MCF 10A (cell line): Measurements from ENCODE around the gene LDLRAD4. TPM values are rescaled to one million over a fixed set of nuclear protein-coding genes. Genes with fewer than 3 reads are reported as not detected.

Experiments
- BruUV-seq: library from RNA; stranded (reverse); fragments of 400-500 nt; replicated peaks from 2 replicates; lab custom pipeline; 2021; lab: Mats Ljungman, UMichigan
- CTCF ChIA-PET: fragments of 300-600 bp; sonication (Branson Sonifier 250); formaldehyde crosslinking; extraction: SDS; loops from one replicate; lab custom pipeline; 2021; ENCODE audit warnings: antibody characterized with exemption, inconsistent platforms; lab: Yijun Ruan, JAX
- POLR2A ChIA-PET: fragments of 300-600, 350-650 bp; sonication (Branson Sonifier 250); formaldehyde crosslinking; extraction: SDS; loops from one replicate; lab custom pipeline; 2020; ENCODE audit warnings: antibody characterized with exemption, inconsistent platforms; lab: Yijun Ruan, JAX
- DNase-seq: peaks from one replicate; pipeline ENCODE4 v3.0.0-alpha.2; 2018; ENCODE audit not compliant: unreplicated experiment
- H3K27ac Mint-ChIP-seq: one replicate; pipeline ENCODE4 v1.8.0; 2022; ENCODE audit warnings: mild to moderate bottlenecking, low read depth, mixed read lengths; ENCODE audit not compliant: unreplicated experiment
- H3K27me3 Mint-ChIP-seq: one replicate; pipeline ENCODE4 v1.8.0; 2022; ENCODE audit warnings: mixed read lengths; ENCODE audit not compliant: insufficient read depth, unreplicated experiment
- H3K36me3 Mint-ChIP-seq: one replicate; pipeline ENCODE4 v1.8.0; 2022; ENCODE audit warnings: mild to moderate bottlenecking, moderate library complexity, mixed read lengths; ENCODE audit not compliant: insufficient read depth, unreplicated experiment
- H3K4me1 Mint-ChIP-seq: one replicate; pipeline ENCODE4 v1.8.0; 2022; ENCODE audit warnings: mixed read lengths; ENCODE audit not compliant: insufficient read depth, unreplicated experiment
- H3K4me3 Mint-ChIP-seq: one replicate; pipeline ENCODE4 v1.8.0; 2022; ENCODE audit warnings: mild to moderate bottlenecking, moderate library complexity, mixed read lengths; ENCODE audit not compliant: unreplicated experiment
- H3K9me3 Mint-ChIP-seq: one replicate; pipeline ENCODE4 v1.8.0; 2022; ENCODE audit warnings: mixed read lengths; ENCODE audit not compliant: unreplicated experiment
- intact Hi-C: fragments of 100-400 bp; cut with micrococcal nuclease; formaldehyde crosslinking; loops from 2 replicates; pipeline ENCODE4 v1.14.1; 2022
- total RNA-seq: library from RNA; stranded (reverse); gene quantifications from 2 replicates; pipeline ENCODE4 v1.2.3, GENCODE V29; 2022
- TF ChIP-seq, protein P1 (sequence below): fragments of 200-600 bp; IDR thresholded peaks from one replicate; pipeline ENCODE4 v1.8.0; 2022; ENCODE audit warnings: antibody characterized with exemption, mild to moderate bottlenecking; ENCODE audit not compliant: unreplicated experiment

LDLRAD4 gene
- total RNA-seq, 1 experiment from 2014 or later, result not detected

- ChIA-PET POLR2A (interaction anchor here (0.6 to 0.7 kb wide), 2 partner anchors 10 to 11 kb away, joined by 3 read pairs; no protein-coding TSS in a partner anchor), CTCF (interaction anchor here (0.6 to 0.9 kb wide), 2 partner anchors 10 to 90 kb away, joined by 3 read pairs; no protein-coding TSS in a partner anchor)
- intact Hi-C loops, result no loop called here
- BruUV-seq, result no TSS peak
- Mint-ChIP-seq H3K27ac (no peak overlapping the region), H3K9me3 (peaks cover 21% of the 10 kb centered on the region), H3K4me1 (no peaks in the 10 kb centered on the region), H3K4me3 (no peak overlapping the region), H3K36me3 (no peaks in the 10 kb centered on the region), H3K27me3 (no peaks in the 10 kb centered on the region)
- TF ChIP-seq, protein P1, sequence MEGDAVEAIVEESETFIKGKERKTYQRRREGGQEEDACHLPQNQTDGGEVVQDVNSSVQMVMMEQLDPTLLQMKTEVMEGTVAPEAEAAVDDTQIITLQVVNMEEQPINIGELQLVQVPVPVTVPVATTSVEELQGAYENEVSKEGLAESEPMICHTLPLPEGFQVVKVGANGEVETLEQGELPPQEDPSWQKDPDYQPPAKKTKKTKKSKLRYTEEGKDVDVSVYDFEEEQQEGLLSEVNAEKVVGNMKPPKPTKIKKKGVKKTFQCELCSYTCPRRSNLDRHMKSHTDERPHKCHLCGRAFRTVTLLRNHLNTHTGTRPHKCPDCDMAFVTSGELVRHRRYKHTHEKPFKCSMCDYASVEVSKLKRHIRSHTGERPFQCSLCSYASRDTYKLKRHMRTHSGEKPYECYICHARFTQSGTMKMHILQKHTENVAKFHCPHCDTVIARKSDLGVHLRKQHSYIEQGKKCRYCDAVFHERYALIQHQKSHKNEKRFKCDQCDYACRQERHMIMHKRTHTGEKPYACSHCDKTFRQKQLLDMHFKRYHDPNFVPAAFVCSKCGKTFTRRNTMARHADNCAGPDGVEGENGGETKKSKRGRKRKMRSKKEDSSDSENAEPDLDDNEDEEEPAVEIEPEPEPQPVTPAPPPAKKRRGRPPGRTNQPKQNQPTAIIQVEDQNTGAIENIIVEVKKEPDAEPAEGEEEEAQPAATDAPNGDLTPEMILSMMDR, result no peak
- no peak for DNase-seq
Measured at GRCh38 chr18:13285874-13286273, 67.3 kb downstream of the LDLRAD4 start.

- no peaks in the 10 kb centered on the region for H3K36me3 Mint-ChIP-seq
- POLR2A ChIA-PET, result interaction anchor here (0.6 to 0.7 kb wide), 2 partner anchors 10 to 12 kb away, joined by 3 read pairs; no protein-coding TSS in a partner anchor
Measured at GRCh38 chr18:13286456-13287125, 68.0 kb downstream of the LDLRAD4 start.

DNA sequence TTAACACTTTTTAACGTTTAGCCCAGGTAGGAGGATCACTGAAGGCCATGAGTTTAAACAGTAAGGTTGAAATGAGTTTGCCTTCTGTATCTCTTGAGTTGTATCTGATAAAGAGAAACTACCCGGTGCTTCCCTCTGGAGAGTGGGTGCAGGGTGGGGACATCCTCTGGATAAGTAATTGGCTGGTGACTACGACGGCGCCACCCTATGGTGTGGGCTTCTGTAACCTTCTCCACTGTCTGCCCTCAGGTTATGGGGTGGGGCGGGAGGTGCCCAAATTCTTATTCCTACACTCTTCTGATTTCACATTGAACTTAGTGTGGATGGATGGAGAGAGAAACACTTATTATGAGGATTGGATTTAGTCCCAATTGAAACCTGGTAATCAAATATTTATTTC, 68.8 kb downstream of the LDLRAD4 start:
- Mint-ChIP-seq H3K36me3 (no peaks in the 10 kb centered on the region), H3K27me3 (no peaks in the 10 kb centered on the region), H3K27ac (no peak overlapping the region), H3K4me3 (no peak overlapping the region), H3K9me3 (peaks cover 21% of the 10 kb centered on the region), H3K4me1 (no peaks in the 10 kb centered on the region)
- no TSS peak for BruUV-seq
- ChIA-PET POLR2A (no interaction called here), CTCF (no interaction called here)
- no peak for DNase-seq
- intact Hi-C loops, result no loop called here
- TF ChIP-seq, protein P1, result no peak

More at GRCh38 chr18:13286456-13287125, 68.0 kb downstream of the LDLRAD4 start:
- Mint-ChIP-seq H3K4me1 (no peaks in the 10 kb centered on the region), H3K9me3 (peaks cover 21% of the 10 kb centered on the region), H3K27me3 (no peaks in the 10 kb centered on the region), H3K27ac (no peak overlapping the region), H3K4me3 (no peak overlapping the region)
- CTCF ChIA-PET, result interaction anchor here (0.9 kb wide), 1 partner anchor 10 kb away, joined by 3 read pairs; no protein-coding TSS in a partner anchor
- DNase-seq, result no peak
- intact Hi-C loops, result no loop called here
- no TSS peak for BruUV-seq
- TF ChIP-seq, protein P1, result no peak

DNA sequence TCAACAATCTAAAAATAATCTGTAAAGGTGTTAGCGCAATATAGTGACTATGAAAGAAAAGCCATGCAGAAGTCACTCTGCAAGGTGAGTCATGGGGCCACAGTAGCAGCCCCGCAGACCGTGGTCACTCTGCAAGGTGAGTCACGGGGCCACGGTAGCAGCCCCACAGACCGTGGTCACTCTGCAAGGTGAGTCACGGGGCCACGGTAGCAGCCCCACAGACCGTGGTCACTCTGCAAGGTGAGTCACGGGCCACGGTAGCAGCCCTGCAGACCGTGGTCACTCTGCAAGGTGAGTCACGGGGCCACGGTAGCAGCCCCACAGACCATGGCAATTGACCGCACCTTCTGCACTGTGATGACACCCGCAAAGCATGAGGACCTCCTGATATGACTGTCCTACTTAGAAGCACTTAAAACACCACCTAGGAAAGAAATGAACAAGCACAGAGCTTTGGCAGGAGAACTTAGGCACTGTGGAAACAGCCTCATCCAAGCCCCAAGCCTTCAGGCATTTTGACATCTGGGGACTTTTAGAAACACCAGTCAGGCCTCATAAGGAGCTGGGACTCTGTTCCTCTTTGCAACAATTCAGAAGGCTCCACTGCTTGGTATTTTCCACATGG, 70.1 kb downstream of the LDLRAD4 start:
- no peak overlapping the region for H3K4me3 Mint-ChIP-seq
- ChIA-PET POLR2A (no interaction called here), CTCF (no interaction called here)
- no TSS peak for BruUV-seq
- no peak for DNase-seq
- peaks cover 21% of the 10 kb centered on the region for H3K9me3 Mint-ChIP-seq
- TF ChIP-seq, protein P1, result no peak
- no peaks in the 10 kb centered on the region for H3K4me1 Mint-ChIP-seq
- no peaks in the 10 kb centered on the region for H3K36me3 Mint-ChIP-seq
- no peak overlapping the region for H3K27ac Mint-ChIP-seq
- intact Hi-C loops, result no loop called here
- no peaks in the 10 kb centered on the region for H3K27me3 Mint-ChIP-seq
